Measurements from ENCODE around the gene PDE8A.

PDE8A gene

DNA sequence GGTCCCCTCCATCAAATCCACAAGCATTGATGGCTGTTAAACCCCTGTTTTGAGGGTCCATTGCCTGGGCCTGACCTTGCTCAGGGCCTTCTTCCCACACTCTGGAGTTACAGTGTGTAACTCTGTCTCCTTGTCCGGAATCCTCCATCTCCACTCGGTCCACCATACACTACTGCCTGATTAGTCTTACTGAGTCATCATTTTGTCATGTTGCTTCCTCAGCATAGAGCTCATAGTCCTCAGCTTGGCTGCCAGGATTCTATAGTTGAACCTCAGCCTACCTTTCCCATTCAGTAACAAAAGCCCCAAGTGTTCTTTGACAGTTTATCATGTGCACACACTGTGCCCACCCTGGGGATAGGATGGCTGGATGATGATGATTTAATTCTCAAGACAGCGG, 113.0 kb downstream of the PDE8A start:
- no peak for DNase-seq (ENCODE audit: low read depth)

DNA sequence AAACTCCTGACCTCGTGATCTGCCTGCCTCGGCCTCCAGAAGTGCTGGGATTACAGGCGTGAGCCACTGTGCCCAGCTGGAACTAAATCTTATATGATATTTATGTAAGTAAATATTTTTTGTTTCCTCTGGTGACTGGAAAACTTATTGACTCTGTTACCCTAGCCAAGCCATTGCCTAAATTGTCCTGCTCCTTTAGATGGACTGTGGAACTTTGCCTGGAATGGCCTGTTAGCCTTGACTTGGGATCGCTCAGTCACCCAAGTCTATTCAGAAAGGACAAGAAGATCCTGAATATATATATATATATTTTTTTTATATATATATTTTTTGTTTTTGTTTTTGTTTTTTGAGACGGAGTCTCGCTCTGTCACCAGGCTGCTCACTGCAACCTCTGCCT, 113.9 kb downstream of the PDE8A start:
- no peak for DNase-seq (ENCODE audit: low read depth)

DNA sequence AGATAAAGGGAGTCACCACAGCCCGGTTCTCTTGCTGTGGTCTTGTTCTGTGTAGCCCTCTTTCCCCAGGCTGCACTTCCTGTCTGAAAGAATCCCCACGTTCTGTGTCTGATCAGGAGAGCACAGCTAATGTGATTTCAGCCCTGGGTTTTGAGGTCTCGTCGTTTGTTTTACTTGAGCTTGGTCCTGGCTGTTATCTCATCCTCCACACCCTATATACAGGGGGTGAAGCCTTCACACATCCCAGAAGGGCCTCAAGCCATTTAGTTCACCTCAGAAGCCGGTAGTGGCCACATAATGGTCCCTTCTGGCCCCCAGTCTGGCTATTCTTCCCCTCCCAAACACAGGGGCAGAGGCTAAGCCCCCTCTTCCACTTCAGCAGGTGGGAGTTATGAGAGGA, 115.6 kb downstream of the PDE8A start:
- no peak for DNase-seq (ENCODE audit: low read depth)

DNA sequence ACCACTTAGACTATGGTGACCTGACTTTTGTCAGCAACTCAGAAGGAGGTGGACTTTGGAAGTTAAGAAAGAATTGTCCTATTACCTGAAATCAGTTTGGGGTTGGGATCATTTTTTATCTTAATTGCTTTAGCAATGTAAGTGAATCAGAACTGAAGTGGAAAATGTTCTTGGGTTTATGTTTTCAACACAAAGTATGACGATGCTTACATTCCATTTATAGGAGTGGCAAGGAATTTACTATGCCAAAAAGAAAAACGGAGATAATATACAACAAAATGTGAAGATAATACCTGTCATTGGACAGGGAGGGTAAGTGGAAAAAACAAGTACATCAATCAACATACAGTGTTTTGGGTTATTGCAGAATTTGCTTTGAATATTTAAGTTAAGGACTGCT, 116.1 kb downstream of the PDE8A start:
- no peak for DNase-seq (ENCODE audit: low read depth)

DNA sequence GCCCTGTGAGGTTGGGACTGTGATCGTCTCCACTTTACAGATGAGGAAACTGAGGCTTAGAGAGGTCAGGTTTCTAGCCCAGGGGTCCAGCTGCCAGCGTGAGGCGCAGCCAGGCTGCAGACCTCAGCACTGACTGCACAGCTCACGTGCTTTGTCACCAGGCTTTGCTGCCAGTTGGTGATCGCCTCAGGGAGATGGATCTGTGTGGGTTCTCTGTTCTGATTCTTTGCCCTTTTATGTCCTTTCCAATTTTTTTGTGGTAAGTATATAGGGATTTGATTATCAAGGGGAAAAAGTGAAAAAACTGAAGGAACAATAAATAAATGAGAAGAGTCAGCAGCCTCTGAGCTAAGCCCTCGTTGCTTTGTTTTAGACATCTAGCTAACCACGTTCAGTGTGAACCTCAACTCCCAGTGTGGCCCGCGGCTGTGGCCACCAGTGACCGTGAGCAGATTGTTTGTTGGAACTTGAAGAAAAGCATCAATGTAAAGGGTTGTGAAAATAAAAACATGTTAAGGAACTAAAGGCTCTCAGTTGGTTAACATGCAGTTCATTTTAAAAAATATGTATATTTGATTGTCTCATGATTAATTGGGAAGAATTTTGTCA, 117.6 kb downstream of the PDE8A start:
- DNase-seq (ENCODE audit: low read depth), result no peak

DNA sequence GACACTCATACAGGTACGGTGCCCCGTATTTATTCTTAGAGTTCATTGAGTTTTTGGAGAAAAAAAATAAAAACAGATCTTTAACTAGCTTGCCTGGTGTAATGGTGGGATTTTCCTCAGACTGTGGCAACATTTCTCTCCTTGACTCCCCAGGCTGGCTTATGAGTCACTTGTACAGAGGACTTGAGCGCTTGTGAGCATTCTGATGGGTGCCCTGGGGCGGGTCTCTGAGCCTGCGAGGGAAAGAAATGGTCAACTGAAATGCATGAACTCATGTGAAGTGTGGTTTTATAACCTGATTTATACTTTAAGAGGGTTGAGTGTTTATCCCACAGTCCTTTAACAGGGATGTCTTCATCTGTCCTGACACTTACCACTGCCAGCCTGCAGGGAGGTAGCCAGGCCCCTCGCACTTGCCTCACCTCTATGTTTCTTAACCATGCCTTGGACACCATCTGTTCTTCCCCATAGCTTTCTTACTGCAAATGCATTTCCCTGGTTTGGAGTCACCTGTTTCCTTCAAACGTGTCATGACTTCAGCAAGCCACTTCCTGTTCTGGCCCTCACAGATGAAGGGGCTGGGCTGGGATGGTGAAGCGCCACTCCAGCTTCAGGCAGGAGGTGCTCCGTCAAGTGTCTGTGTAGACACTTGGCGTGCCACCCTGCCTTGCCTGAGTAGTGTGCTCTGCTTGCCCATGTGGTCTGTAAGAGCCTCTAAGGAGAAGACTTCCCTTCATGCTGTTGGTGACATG, 118.7 kb downstream of the PDE8A start:
- DNase-seq (ENCODE audit: low read depth), result no peak

DNA sequence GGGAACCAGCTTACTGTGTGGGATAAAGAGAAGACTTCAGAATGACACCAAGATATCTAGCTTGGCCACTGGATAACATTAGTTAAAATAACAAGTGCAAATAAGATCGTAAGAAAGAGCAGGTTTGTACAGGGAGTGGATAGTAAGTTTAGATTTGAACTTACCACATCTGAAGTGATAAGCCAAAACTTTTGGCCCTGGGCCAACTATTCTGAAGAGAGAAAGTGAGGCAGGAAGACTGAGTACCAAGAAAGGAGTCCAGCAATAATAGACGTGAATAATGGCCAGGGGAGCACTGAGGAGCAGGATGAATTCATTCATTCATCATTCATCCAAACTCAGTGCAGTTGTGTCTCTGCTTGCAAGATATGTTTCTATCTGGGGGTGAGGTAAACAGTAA, 122.9 kb downstream of the PDE8A start:
- no peak for DNase-seq (ENCODE audit: low read depth)

DNA sequence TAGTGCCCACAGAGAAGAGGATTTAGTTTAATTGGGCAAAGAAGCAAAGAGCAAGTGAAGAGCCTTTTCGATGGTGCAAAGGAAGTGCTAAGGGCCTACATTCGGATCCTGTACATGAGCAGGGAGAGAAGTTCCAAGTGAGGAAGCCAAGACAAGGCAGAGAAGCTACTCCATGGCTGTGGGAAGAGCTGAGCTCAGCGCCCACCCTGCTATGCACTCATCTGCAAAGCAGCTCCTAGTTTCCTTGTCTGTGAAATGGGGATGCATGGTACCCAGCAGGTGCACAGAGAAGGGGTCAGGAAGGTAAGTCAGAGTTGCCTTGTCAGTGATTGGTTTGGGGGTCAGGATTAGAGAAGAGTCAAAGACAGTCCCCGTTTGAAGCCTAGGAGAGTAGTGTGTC, 126.5 kb downstream of the PDE8A start:
- DNase-seq (ENCODE audit: low read depth), result no peak

DNA sequence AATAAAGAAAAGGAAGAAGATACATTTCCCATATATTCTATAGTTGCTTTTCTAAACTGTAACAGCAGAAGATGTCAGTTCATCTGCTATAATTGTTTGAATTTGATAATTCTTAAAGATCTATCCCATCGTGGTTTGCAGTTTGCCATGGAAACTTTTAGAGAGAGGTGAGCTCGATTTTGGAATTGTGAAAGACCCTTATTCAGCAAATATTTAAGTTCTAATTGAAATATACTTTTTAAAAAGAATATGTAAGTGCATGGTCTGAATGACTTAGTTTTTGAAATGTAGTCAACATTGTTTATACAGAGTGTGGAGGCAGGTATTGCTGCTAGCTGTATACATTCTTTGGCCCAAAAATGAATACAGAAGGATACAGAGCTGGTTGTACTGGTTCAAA, 127.7 kb downstream of the PDE8A start:
- no peak for DNase-seq (ENCODE audit: low read depth)

DNA sequence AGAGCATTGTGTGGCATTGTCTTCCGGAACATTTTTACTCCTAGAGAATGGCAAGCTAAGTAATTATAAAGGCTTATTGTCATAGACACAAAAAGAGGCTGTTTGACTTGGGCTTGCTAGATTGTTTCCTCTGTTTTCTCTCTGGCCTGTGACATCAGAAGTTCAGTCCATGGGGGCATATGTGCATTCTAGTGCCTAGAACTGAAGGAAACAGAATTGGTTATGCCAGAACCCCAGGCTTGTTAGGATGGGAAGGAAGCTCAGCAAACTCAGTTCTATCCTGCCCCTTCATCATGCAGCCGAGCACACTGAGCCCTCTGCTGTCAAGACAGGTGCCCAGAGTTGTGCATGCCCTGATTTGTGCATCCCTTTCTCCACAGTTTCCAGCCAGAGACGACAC, 131.3 kb downstream of the PDE8A start:
- no peak for DNase-seq (ENCODE audit: low read depth)

DNA sequence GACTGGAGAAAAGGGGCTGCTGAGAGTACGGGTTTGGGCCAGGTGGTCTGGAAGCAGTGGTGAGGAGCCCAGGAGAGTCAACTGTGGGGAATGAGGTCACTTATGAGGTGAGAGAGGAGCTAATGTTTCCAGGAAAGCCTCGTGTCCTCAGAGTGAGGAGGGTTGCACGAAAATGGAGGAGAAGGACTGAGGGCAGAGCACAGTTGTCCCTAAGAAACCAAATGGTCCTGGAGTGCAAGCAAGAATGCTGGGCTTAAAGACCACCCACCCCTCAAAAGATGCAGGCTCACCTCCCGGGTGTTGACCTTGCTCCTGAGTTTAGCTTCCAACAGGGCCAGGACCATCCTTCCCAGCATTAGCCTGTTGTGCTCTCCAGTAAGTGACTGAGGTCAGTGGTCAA, 133.2 kb downstream of the PDE8A start:
- no peak for DNase-seq (ENCODE audit: low read depth)

DNA sequence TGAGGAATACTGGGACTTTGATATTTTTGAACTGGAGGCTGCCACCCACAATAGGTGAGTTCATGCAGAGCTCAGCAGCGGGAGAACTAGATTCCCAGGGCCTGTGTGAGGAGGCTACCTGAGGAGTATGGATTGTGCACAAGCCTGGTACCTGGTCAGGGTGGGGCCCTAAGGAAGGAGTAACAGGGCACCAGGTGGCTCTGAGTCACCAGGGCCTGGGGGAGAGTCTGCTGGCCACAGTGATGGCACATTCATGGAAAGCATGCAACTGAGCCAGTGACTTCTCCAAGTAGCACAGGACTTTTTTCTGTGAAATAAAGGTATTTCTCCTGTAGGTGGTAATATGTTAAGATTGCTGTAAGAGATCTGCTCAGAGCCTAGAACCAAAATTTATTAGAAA, 134.4 kb downstream of the PDE8A start:
- DNase-seq (ENCODE audit: low read depth), result no peak

DNA sequence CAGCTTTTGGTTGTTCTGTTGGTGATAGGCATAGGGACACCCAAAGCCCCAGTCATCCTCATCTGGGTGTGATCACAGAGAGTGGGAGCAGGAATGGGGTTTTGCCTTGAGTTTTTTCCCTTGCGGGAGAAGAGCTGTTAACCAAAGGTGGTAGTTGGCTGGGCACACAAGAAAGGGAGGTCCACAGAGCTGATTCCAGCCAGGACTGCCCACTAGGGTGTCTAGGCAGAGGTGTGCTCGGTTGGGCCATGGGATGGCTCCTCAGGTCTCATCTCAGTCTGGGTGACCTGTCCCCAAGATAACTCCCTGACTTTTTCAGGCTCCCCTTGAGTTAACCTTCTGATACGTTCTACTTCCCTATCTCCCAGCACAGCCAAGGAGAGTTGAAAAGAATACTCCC, 134.8 kb downstream of the PDE8A start:
- DNase-seq (ENCODE audit: low read depth), result no peak

DNA sequence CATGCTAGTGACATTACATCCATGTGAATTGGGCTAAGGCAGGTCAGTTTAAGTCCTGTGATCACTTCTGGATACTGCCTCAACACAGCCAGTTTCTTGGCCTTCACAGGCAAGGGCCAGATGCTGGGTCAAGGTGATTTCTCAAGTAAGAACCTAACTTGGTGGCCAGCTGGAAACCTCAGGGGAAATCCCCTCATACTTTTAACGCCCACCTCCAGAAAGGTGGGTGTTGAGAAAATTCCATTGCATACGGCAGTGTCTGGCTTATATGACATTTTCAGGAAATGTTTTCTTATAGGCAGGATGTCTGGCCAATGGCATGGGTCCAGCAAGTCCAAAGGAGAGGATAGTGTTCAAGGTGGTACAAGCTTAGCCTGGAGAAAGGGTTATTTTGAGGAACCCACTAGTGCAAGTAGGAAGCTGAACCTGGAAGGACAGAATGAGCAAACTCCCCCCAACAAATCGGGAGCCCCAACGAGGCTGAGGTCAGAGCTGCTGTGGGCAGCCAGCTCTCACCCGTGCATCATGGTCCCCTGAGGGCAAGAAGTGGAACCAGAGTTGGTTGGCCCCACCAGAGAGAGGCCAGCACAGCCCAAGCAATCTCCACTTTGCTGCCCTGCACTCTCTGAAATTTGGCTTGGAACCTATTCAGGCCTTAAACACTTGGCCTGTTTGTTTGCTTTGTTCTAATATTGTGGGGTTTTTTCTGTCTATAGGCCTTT, 135.4 kb downstream of the PDE8A start:
- DNase-seq (ENCODE audit: low read depth), result no peak

DNA sequence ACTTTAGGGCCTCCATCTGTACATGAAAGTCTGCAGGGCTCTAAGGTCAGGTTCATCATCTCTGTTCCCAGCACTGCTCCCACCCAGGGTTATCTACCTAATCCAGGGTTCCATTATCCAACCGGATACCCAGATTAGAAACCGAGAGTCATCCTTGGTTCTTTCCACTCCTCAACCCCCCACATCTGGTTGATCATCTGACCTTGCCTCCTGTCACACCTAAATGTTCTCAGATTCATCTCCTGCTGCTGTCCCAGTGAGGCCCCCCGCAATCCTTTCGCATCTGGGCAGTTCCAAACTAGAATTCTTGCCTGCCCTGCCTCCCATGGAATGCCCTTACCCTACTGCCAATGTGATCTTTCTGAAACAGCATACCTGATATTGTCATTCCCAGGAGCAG, 136.5 kb downstream of the PDE8A start:
- no peak for DNase-seq (ENCODE audit: low read depth)

DNA sequence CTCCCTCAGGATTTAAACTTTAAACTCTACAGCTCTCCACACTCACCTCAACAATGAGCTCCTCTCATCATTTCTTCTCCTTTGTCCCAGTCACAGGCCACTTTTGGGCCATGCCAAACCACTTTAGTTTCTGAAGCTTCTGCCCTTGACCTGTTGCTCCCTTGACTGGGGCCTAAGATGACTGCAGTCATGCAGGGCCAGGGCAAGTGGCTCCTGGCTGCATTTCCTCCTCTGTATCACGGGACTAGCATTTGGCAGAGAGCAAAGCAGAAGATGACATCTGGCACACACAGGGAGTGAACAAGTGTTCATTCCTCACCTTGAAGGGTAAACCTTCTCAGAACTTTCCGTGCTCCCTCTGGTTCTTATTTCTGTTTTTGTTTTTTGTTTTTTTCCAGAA, 136.9 kb downstream of the PDE8A start:
- DNase-seq (ENCODE audit: low read depth), result no peak

DNA sequence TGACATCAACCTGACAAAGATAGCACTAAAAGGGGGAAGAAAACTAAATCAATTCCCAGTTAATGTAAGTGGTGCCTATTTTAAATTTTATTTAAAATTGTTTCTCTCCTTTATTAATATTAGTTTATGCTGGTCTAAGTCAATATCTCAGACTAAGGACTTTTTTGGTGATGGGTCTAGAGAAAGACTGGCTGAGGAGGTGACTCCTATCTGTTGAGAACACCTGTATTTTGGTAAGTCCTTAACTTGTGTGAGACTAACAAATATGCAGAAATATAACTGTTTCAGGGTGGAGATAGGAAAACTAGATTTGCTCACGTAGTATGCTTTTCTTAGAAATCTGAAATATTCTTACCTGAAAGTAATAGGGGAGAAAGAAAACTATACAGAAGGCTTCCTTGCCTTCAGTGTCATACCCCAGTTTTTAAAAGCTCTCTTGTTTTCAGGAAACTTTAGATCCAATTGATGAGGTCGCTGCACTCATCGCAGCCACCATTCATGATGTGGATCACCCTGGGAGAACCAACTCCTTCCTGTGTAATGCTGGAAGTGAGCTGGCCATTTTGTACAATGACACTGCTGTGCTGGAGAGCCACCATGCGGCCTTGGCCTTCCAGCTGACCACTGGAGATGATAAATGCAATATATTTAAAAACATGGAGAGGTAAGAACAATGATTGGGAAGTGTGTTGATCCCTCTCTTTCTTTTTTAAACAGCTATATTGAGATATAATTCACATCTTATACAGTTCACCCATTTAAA, 138.9 kb downstream of the PDE8A start:
- no peak for DNase-seq (ENCODE audit: low read depth)

DNA sequence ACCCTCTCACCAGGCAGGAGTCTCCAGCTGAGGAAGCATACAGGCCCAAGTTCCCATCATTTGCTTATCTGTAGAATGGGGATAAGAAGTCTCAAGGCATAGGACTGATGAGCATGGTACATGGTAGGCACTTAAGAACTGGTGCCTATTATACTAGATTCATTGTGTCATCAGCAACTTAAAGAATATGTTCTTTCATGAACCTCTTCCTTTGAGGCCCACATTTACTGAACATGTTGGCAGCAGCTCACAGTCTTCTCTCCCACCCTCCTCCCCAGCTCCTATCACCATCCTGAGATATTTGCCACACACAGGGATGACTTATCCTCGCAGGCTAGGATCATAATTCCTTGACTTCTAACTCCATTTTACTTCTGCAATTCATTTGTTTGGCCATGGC, 142.5 kb downstream of the PDE8A start:
- no peak for DNase-seq (ENCODE audit: low read depth)

DNA sequence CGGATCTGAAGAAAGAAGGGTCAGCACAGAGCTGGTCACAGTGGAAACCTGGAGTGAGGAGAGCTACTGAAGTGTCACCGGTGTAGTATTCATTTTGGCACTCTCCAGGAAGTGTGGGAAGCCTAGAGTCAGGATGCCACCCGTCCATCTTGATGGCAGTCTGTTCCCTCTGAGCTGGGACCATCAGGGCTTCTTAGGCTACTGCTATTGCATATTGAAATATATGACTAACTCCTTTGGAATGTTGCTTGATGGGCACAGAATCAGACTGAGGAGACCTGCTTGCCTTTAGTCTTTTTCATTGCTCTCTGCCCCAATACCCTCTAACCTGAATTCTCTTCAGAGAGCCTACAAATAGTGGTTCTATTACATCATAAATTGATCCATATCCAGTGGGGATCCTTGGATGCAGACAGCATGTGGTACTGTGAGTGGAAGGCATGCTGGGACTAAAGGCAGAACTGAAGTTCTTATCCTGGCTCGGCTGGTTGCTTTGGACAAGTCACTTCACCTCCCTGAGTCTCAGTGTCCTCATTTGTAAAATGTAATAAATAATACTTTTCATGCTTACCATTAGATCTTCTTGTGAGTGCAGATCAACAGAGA, 143.5 kb downstream of the PDE8A start:
- DNase-seq (ENCODE audit: low read depth), result peak; percentile 36

DNA sequence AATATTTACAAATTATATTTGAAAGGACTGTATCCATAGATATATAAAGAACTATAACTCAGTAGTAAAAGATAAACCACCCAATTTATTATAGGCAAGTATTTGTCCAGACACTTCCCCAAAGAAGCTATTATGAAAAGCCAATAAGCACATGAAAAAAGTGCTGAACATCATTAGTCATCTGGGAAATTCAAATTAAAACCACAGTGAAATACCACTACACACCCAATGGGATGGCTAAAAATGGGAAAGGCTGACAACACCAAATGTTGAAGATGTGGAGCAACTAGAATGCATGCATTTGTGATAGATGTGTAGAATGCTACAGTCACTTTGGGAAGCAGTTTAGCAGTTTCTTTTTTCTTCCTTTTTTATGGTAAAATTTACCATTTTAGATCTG, 147.0 kb downstream of the PDE8A start:
- no peak for DNase-seq (ENCODE audit: low read depth)

DNA sequence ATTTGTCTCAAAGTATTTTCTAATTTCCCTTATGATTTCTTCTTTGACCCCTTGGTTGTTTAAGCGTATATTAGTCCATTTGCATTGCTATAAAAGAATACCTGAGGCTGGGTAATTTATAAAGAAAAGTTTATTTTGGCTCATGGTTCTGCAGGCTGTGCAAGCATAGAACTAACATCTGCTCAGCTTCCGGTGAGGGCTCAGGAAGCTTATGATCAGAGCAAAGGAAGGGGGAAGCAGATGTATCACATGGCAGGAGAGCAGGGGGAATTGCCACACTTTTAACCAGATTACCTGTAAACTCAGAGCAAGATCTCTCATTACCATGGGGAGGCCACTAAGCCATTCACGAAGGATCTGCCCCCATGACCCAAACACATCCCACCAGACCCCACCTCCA, 148.2 kb downstream of the PDE8A start:
- no peak for DNase-seq (ENCODE audit: low read depth)

DNA sequence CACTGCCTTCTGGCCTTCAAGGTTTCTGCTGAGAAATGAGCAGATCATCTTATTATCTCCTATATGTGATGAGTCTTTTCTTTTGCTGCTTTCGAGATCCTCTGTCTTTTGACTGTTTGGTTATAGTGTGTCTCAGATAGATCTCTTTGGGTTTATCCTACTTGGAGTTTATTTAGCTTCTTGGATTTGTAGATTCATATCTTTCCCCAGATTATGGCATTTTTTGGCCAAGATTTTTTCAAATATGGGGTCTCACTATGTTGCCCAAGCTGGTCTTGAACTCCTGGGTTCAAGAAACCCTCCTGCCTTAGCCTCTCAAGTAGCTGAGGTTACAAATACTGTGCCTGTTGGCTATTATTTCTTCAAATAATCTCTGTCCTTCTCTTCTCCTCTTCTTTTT, 150.3 kb downstream of the PDE8A start:
- DNase-seq (ENCODE audit: low read depth), result no peak
